ENCODE measurements around the gene UBE2F.

UBE2F gene

DNA sequence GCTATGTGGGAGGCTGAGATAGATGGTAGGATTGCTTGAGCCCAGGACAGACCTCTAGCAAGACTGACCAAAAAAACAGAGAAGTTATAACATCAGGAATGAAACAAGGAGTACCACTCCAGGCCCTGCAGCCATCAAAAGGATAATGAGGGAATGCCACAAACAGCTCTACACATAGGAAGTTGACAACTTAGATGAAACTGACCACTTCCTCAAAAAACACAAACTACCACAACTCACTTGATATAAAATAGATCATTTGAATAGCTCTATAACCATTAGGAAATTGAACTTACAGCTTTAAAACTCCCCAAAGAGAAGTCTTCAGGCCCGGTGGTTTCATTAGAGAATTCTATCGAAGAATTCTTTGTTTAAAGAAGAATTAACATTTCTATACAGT lies 120.4 kb downstream of the UBE2F start:
- no peak for DNase-seq

DNA sequence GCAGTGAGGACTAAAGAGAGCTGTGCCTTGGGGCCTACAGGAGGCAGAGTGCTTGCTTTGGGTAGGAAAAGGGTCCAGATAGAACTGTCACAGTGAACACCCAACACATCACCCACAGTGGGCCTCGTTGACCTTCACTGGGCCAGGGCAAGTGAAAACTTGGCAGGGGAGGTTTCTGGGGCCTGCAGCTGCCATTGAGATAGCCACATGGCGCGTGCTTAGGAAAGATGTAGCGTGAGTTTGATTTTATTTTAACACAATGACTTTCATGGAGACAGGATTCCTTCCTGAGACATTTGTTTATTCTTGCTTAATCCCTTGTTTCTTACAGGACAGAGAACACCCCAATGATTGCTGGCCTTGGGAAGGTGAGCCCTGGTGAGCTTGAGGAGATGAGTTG lies 124.1 kb downstream of the UBE2F start:
- Histone ChIP-seq H3K4me1 (ENCODE audit: insufficient read depth, low read length) (no peaks in the 10 kb centered on the region), H2AFZ (ENCODE audit: low read depth, low read length) (no peak overlapping the region), H3K36me3 (ENCODE audit: insufficient read depth, low read length) (peaks cover 46% of the 10 kb centered on the region), H3K4me3 (ENCODE audit: low read depth in 1 of 2, low read length in 2 of 2) (no peak overlapping the region), H4K20me1 (ENCODE audit: insufficient read depth, low read length) (no peaks in the 10 kb centered on the region), H3K27ac (ENCODE audit: low read length) (no peak overlapping the region), H3K4me2 (ENCODE audit: insufficient read depth, low read length) (no peak overlapping the region), H3K9ac (ENCODE audit: low read depth, low read length) (no peak overlapping the region), H3K27me3 (ENCODE audit: insufficient read depth, low read length, poor library complexity) (no peaks in the 10 kb centered on the region), H3K79me2 (ENCODE audit: insufficient read depth, low read length) (no peaks in the 10 kb centered on the region), H3K9me3 (ENCODE audit: insufficient read depth, low read length, severe bottlenecking) (no peaks in the 10 kb centered on the region)
- TF ChIP-seq, protein P1, sequence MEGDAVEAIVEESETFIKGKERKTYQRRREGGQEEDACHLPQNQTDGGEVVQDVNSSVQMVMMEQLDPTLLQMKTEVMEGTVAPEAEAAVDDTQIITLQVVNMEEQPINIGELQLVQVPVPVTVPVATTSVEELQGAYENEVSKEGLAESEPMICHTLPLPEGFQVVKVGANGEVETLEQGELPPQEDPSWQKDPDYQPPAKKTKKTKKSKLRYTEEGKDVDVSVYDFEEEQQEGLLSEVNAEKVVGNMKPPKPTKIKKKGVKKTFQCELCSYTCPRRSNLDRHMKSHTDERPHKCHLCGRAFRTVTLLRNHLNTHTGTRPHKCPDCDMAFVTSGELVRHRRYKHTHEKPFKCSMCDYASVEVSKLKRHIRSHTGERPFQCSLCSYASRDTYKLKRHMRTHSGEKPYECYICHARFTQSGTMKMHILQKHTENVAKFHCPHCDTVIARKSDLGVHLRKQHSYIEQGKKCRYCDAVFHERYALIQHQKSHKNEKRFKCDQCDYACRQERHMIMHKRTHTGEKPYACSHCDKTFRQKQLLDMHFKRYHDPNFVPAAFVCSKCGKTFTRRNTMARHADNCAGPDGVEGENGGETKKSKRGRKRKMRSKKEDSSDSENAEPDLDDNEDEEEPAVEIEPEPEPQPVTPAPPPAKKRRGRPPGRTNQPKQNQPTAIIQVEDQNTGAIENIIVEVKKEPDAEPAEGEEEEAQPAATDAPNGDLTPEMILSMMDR (IDR thresholded peaks at IDR 0.05; ENCODE audit: borderline replicate concordance, extremely low read depth, low read length, poor library complexity, severe bottlenecking) = no peak
- no peak for TF ChIP-seq EZH2 (IDR thresholded peaks at IDR 0.05; ENCODE audit: borderline replicate concordance, low read depth, low read length, severe bottlenecking)
- ATAC-seq (ENCODE audit: insufficient read depth, low read depth) (no peak), DNase-seq (no peak)

More for the DNA sequence above, 120.4 kb downstream of the UBE2F start:
- no peak overlapping the region for H3K27ac ChIP-seq (ENCODE audit: low read length)
- no peaks in the 10 kb centered on the region for H3K79me2 ChIP-seq (ENCODE audit: insufficient read depth, low read length)
- H3K36me3 ChIP-seq (ENCODE audit: insufficient read depth, low read length) = peaks cover 48% of the 10 kb centered on the region
- H3K4me1 ChIP-seq (ENCODE audit: insufficient read depth, low read length) = no peaks in the 10 kb centered on the region
- no peaks in the 10 kb centered on the region for H3K27me3 ChIP-seq (ENCODE audit: insufficient read depth, low read length, poor library complexity)
- no peaks in the 10 kb centered on the region for H3K9me3 ChIP-seq (ENCODE audit: insufficient read depth, low read length, severe bottlenecking)
- no peak overlapping the region for H3K4me3 ChIP-seq (ENCODE audit: low read depth in 1 of 2, low read length in 2 of 2)
- TF ChIP-seq, protein P1 (IDR thresholded peaks at IDR 0.05; ENCODE audit: borderline replicate concordance, extremely low read depth, low read length, poor library complexity, severe bottlenecking) = no peak
- TF ChIP-seq EZH2 (IDR thresholded peaks at IDR 0.05; ENCODE audit: borderline replicate concordance, low read depth, low read length, severe bottlenecking) = no peak
- ATAC-seq (ENCODE audit: insufficient read depth, low read depth) = no peak
- no peaks in the 10 kb centered on the region for H4K20me1 ChIP-seq (ENCODE audit: insufficient read depth, low read length)
- no peak overlapping the region for H3K9ac ChIP-seq (ENCODE audit: low read depth, low read length)
- no peak overlapping the region for H2AFZ ChIP-seq (ENCODE audit: low read depth, low read length)
- no peak overlapping the region for H3K4me2 ChIP-seq (ENCODE audit: insufficient read depth, low read length)

- H3K4me3 ChIP-seq (ENCODE audit: low read depth in 1 of 2, low read length in 2 of 2) = no peak overlapping the region
- TF ChIP-seq, protein P1 (IDR thresholded peaks at IDR 0.05; ENCODE audit: borderline replicate concordance, extremely low read depth, low read length, poor library complexity, severe bottlenecking) = no peak
- TF ChIP-seq EZH2 (IDR thresholded peaks at IDR 0.05; ENCODE audit: borderline replicate concordance, low read depth, low read length, severe bottlenecking) = no peak
- no peak overlapping the region for H3K27ac ChIP-seq (ENCODE audit: low read length)
- no peak for ATAC-seq (ENCODE audit: insufficient read depth, low read depth)
- no peaks in the 10 kb centered on the region for H3K79me2 ChIP-seq (ENCODE audit: insufficient read depth, low read length)
- no peak overlapping the region for H3K9ac ChIP-seq (ENCODE audit: low read depth, low read length)
- H3K9me3 ChIP-seq (ENCODE audit: insufficient read depth, low read length, severe bottlenecking) = no peaks in the 10 kb centered on the region
- no peak for DNase-seq
- no peak overlapping the region for H3K4me2 ChIP-seq (ENCODE audit: insufficient read depth, low read length)
- peaks cover 43% of the 10 kb centered on the region for H3K36me3 ChIP-seq (ENCODE audit: insufficient read depth, low read length)
- no peaks in the 10 kb centered on the region for H4K20me1 ChIP-seq (ENCODE audit: insufficient read depth, low read length)
- H3K27me3 ChIP-seq (ENCODE audit: insufficient read depth, low read length, poor library complexity) = no peaks in the 10 kb centered on the region
- no peak overlapping the region for H2AFZ ChIP-seq (ENCODE audit: low read depth, low read length)
- H3K4me1 ChIP-seq (ENCODE audit: insufficient read depth, low read length) = no peaks in the 10 kb centered on the region
These were observed 124.7 kb downstream of the UBE2F start for GRCh38 chr2:238091436-238092060.

All from DND-41 (cell line).